IPS-NIHi11 (cell line): ENCODE measurements around the gene TMEM217.
"Not testable (repeated sequence)": the region's sequence is repeated elsewhere in the genome, so short reads cannot be mapped to it uniquely, and the experiment has no call there.

ENCODE experiments used
- DNase-seq: peaks from one replicate; pipeline ENCODE4 v3.0.0; 2012; ENCODE audit warnings: mixed read lengths, low spot score

The TMEM217 gene

DNA sequence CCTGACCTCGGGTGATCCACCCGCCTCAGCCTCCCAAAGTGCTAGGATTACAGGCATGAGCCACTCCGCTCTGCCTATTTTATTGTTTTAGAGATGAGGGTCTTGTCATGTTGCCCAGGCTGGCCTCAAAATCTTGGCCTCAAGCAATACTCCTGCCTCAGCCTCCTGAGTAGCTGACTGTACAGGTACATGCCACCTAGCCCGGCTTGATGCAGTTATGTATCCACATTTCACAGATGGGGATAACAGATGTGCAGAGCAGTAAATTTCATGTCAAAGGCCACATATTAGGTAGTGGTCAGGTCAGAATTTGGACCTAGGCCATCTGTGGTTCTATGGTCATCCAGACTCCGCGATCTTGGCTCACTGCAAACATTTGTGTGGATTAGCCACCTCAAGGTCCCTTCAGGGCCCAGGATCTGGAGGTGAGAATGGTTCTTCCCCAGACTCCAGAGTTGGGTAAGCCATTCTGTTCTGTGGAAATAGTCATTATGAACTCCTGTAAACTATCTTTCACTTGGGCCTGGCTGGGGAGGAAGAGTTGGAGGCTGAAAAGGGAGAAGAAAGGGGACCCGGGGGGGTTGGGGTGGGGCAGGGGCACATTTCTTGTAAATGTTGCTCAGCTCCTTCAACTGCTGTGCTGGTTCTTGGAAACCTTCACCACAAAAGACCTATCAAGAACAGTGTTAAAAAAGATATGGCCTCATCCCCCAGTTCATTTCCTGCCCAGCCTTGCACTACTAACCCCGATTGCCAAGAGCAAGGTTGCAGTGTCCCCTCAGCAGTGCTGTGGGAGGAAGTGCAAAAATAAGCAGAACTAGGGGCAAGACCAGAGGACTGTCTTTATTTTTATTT lies 75.0 kb downstream of the TMEM217 start:
- no peak for DNase-seq

DNA sequence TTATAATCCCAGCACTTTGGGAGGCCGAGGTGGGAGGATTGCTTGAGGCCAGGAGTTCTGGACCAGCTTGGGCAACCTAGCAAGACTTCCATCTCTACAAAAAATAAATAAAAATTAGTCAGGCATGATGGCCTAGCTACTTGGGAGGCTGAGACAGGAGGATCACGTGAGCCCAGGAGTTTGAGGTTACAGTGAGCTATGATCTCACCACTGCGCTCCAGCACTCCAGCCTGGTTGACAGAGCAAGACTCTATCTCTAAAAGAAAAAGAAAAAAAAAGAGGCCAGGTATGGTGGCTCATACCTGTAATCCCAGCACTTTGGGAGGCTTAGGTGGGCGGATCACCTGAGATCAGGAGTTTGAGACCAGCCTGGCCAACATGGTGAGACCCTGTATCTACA lies 77.3 kb downstream of the TMEM217 start:
- not testable (repeated sequence) for DNase-seq

DNA sequence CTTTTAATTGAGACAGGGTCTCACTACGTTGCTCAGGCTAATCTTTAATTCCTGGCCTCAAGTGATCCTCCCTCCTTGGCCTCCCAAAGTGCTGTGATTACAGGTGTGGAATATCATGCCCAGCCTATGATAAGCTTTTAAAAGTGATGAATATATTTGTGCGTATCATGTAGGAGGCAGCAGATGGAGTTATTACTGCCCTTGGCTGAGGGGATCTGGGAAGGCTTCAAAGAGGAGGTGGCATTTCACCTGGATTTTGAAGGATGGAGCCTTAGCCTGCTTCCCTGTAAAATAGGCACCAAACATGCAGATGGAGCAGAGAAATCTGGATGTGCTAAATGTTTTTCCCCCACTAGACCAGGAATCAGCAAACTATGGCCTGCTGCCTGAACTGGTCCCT lies 77.9 kb downstream of the TMEM217 start:
- DNase-seq, result no peak

DNA sequence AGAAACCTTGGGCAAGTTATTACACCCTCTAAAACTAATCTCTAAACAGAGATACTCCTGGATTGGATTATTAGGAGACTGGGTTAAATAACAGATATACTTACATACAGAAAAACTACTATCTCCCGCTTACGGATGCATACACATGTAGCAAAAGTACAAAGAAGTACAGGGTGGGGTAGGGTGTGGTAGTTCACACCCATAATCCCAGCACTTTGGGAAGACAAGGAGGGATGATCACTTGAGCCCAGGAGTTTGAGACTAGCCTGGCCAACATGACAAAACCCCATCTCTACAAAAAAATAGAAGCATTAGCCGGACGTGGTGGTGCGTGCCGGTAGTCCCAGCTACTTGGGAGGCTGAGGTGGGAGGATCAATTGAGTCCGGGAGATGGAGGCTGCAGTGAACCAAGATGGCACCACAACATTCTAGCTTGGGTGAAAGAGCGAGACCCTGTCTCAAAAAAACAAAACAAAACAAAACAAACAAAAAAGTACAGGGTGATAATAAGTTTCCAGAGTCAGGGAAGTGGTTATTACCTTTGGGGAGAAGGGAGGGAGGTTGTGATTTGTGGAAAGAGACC lies 79.9 kb downstream of the TMEM217 start:
- DNase-seq, result no peak

DNA sequence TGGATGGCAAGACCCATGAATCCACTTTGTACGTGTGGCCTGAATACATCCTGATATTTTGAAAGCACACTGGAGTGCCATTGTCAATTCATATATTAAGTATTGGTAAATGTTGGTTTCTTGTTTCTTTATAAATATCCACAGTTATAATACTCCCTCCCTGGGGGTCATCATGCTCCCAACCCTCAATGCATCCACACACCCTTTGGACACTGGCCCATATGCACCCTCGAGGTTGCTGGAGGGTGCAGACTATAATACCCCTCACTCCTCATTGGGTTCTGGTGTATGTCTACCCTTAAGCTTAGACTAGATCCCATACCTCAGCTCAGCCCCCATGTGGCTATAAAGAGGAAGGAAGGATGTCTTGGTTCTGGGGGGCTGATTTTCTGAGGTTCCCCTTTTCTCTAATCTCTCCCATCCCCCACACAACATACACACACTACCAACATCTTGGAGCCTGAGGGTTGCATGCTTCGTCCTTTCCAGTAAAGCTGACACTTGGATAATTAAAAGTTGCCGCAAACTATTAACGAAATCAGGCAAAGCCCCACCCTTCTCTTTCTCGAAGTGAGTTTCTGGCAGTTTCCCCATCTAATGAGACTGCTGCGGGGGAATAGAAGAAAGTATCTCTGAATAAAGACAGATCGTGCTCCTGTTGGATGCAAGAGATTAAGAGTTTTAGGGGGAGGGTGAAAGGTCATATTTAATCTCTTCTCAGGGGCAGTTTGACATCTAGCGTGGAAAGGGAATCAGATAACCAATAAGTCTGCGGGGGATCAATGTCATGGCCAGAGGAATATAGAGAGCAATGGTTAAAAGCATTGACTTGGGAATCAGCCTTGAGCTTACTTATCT lies 80.6 kb downstream of the TMEM217 start:
- no peak for DNase-seq

DNA sequence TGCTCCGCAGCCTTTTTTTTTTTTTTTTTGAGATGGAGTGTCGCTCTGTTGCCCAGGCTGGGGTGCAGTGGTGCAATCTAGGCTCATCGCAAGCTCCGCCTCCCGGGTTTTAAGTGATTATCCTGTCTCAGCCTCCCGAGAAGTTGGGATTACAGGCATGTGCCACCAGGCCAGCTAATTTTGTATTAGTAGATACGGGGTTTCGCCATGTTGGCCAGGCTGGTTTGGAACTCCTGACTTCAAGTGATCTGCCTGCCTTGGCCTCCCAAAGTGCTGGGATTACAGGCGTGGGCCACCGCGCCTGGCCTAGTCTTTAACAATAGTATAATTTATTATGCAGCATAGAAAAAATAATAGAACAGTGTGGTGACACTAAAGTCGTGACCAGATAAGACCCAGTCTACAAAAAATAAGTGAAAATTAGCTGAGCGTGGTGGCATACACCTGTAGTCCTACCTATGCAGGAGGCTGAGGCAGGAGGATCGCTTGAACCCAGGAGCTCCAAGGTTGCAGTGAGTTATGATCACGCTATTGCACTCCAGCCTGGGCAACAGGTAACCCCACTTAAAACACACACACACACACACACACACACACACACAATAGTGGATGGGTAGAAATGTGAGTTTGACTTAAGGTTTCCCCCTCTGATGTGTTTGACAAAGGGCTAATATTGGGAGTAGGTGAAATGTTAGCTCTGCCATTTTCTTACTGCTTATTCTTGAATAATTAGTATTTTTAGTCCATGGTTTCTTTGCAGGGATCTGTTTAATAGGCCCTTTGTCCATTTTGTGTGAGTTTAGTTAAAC lies 81.5 kb downstream of the TMEM217 start:
- DNase-seq, result no peak

DNA sequence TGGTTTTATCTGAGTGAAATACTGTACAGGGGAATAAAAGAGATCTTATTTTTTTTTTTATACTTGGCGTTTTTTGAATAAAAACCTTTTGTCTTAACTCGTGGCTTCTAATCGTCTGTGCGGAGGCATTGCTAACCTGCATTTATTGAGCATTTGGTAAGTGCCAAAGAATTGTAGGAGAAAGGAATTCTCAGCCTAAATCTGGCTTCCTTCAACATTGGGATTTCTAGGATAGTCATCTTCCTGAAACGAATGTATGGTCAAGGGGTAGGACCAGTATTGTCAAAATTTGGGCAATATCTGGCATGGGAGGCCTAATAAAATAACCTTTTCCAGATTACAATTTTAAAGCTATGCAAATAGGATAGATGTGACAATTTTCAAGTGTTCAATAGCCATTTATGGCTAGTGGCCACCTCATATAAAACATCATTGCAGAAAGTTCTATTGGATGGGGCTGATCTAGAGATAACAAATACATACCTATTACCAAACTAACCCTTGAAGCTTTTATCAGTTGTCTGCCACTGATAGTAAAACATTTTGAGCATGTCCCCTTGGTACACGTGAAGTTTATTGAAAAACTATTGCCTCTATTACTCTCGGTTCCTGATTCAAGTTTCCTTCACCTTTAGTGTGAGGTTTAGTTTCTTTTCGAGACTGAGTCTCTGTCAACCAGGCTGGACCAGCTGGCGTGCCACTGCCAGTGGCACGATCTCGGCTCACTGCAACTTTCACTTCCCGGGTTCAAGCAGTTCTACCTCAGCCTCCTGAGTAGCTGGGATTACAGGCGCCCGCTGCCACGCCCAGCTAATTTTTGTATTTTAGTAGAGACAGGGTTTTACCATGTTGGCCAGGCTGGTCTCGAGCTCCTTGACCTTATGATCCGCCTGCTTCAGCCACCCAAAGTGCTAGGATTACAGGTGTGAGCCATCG lies 82.3 kb downstream of the TMEM217 start:
- no peak for DNase-seq

DNA sequence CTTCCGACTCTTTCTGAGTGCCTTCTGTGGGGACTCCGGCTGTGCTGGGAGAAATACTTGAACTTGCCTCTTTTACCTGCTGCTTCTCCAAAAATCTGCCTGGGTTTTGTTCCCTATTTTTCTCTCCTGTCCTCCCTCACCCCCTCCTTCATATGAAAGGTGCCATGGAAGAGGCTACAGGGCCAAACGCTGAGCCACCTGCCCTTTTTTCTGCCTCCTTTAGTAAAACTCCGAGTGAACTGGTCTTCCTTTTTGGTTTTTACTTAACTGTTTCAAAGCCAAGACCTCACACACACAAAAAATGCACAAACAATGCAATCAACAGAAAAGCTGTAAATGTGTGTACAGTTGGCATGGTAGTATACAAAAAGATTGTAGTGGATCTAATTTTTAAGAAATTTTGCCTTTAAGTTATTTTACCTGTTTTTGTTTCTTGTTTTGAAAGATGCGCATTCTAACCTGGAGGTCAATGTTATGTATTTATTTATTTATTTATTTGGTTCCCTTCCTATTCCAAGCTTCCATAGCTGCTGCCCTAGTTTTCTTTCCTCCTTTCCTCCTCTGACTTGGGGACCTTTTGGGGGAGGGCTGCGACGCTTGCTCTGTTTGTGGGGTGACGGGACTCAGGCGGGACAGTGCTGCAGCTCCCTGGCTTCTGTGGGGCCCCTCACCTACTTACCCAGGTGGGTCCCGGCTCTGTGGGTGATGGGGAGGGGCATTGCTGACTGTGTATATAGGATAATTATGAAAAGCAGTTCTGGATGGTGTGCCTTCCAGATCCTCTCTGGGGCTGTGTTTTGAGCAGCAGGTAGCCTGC lies 83.2 kb downstream of the TMEM217 start:
- no peak for DNase-seq

DNA sequence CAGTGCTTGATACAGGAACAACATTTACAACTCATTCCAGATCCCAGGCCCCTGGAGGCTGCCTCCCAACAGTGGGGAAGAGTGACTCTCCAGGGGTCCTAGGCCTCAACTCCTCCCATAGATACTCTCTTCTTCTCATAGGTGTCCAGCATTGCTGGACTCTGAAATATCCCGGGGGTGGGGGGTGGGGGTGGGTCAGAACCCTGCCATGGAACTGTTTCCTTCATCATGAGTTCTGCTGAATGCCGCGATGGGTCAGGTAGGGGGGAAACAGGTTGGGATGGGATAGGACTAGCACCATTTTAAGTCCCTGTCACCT lies 83.8 kb downstream of the TMEM217 start:
- no peak for DNase-seq

DNA sequence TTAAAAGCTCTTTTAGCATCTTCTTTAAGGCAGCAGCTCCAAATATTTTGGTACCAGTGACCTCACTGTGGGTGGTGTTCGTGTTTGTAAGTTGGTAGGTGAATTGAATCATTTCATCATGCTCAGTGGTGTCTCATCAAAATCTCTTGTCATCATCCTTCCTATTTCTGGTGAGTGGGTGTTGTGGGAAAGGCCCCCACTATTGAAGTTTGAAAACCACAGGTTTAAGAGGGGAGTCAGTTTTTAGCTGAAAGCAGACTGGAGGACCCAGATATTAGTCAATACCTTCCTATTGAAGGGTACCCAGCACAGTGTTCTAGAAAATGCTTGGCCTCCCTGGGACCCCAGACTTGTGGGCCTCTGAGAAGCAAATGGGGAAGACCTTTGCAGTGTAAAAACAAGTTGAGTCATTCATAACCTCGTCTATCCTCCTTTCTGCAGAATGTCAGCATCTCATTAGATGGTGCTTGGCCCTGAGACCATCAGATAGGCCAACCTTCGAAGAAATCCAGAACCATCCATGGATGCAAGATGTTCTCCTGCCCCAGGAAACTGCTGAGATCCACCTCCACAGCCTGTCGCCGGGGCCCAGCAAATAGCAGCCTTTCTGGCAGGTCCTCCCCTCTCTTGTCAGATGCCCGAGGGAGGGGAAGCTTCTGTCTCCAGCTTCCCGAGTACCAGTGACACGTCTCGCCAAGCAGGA lies 84.3 kb downstream of the TMEM217 start:
- DNase-seq, result no peak

DNA sequence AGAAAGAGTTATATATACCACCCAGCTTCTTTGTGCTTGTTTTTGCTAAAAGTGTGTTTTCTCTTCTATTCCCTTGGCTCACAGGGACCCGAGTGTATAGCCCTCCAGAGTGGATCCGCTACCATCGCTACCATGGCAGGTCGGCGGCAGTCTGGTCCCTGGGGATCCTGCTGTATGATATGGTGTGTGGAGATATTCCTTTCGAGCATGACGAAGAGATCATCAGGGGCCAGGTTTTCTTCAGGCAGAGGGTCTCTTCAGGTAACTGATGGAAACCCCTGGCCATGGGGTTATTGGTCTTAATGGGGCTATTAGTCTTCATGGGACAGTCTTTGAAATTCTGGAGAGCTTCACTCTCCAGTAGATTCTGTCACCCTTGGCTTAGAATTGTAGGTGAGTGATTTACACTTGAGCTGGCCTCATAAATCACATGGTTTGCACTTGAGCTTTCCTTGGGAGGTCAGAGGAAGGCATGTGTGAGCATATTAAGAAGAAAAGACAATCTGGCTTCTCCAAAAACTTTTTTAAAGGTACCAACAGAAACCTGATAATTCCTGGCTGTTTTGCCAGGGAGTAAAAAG lies 84.9 kb downstream of the TMEM217 start:
- no peak for DNase-seq

DNA sequence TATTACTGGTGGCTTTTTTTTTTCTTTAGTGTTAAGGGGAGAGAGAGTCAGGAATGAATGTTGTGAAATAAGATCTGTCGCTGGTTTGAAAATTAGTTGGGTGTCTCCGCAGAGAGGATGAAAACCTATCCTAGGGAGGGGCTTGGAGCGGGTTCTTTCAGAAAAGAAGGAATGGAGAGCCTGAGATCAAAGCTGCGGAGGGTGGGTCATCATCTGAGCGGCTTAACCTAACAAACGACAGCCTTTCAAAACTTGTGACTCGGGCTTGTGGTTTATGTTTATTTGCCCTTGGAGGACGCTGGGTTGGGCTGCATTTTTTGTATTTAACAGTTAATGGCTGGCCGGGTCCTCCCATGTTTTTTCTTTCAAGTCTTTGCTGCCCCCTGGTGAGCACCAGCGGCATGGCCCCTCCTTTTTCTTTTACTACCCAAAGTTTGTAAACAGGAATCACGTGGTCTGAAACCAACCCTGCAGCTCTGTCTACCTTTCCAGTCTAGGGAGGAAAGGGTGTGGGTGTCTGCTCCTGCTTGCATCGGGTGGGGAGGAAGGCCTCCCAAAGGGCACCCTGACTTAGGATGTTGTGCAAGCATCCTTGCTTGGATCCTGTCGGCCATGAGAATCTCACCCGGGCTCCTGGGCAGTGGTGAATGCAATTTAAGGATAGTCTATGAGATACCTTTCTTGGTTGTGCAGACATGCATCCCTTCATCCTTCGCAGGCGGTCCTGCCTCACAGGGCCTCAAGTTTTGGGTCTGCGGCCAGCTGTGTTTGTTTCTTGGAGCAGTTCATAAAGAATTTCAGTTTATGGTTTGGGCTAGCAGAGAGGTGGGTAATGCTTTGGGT lies 85.8 kb downstream of the TMEM217 start:
- DNase-seq, result peak; percentile 80

DNA sequence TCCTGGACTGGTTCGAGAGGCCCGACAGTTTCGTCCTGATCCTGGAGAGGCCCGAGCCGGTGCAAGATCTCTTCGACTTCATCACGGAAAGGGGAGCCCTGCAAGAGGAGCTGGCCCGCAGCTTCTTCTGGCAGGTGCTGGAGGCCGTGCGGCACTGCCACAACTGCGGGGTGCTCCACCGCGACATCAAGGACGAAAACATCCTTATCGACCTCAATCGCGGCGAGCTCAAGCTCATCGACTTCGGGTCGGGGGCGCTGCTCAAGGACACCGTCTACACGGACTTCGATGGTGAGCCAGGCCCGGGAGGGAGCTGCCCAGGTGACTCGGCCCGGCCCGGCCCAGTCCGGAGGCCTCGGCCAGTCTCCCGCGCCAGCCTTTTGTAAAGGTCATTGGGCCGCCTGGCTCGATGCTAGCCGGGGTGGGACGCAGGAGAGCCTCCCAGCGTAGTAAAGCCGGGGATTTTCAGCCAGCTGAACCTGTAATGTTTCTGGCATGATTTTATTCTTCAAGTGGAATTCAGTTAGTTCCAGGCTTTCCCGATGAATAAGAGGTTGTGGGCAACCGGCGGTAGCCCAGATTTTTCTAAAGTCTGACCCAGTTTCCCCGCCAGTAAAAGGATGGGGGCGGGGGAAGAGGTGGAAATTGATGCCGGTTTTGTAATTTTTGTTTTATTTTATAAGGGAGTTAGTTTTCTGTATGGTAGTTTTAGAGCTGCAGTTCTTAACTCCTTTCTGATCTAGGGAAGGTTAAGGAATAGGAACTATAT lies 86.6 kb downstream of the TMEM217 start:
- peak; percentile 10 for DNase-seq

DNA sequence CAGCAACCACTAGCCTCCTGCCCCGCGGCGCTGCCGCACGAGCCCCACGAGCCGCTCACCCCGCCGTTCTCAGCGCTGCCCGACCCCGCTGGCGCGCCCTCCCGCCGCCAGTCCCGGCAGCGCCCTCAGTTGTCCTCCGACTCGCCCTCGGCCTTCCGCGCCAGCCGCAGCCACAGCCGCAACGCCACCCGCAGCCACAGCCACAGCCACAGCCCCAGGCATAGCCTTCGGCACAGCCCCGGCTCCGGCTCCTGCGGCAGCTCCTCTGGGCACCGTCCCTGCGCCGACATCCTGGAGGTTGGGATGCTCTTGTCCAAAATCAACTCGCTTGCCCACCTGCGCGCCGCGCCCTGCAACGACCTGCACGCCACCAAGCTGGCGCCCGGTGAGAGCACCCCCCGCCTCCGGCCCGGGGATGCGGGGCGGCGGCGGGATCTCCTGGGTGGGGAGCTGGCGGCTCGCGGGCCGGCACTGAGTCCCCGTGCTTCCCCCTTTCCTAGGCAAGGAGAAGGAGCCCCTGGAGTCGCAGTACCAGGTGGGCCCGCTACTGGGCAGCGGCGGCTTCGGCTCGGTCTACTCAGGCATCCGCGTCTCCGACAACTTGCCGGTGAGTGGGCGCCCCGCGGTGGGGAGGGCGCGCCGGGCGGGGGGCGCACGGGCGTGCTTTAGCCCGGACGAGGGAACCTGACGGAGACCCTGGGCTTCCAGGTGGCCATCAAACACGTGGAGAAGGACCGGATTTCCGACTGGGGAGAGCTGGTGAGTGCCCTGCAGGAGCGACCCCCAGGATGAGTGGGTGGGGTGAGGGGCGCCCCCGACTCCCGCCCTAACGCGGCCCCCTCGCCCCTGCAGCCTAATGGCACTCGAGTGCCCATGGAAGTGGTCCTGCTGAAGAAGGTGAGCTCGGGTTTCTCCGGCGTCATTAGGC lies 87.4 kb downstream of the TMEM217 start:
- DNase-seq, result peak; percentile 40

DNA sequence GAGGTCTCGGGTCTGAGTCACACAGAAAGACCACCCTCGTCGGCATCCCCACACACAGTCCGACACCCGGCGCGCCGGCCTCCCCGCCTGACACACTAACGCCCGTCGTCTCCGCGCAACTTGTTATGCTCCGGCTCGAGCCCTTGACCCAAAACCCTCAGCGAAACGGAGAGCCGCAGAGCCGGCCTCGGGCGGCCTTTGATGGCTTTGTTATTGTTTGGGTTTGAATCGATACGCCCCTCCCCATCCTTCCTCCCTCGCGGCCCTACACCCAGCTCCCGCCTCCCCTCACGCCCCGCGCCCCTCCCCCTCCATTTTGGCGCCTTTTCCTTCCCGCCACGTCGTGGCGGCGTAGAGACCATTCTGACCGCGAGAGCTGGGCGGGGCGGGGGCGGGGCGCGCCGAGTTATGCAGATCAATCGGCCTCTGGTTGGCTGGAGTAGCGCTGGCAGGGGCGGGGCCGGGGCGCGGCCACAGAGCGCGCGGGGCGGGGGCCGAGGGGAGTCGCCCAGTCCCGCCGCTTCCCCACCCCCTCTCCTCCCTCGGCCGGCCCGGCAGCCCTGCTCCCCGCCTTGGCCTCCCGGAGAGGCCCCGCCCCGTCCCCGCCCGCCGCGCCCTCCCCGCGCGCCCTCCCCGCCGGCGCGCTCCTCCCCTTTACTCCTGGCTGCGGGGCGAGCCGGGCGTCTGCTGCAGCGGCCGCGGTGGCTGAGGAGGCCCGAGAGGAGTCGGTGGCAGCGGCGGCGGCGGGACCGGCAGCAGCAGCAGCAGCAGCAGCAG lies 88.3 kb downstream of the TMEM217 start, which contains the start of gene PIM1:
Gene PIM1 (plus strand): TSS at position 657 of the 777 bp plus-strand sequence. CDS start 424 bp downstream, outside the sequence.
- peak; percentile 97 for DNase-seq
